ENCODE measurements around the gene FFAR4. TPM values are rescaled to one million over a fixed set of nuclear protein-coding genes. Genes with fewer than 3 reads are reported as not detected.

The FFAR4 gene
- total and polyA plus RNA-seq, 2 donors (not counting 3 experiments of a cell fraction or from before 2014, with no cell fraction given), result not detected

DNA sequence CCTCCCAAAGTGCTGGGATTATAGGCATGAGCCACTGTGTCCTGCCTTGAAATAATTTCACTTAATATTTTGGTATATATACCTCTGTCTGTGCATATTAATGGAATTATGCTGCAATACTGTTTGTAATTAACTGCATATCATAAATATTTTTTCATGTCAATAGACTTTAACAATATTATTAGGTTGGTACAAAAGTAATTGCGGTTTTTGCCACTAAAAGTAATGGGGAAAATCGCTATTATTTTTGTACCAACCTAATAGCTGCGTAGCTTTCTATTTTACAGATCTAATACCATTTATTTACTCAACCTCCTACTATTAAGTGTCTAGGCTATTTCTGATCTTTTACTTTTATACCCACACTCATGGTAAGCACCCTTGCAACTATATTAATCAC is 42.0 kb downstream of the FFAR4 start:
- no TSS peak for BruUV-seq (replicated peaks)
- ChIA-PET CTCF (no interaction called here), POLR2A (no interaction called here)
- H3K4me3 ChIP-seq (replicated peaks in 1 of 3; ENCODE audit: insufficient read depth in 1 of 3, low read depth in 1 of 3, low read length in 3 of 3), result no peak overlapping the region
- no peaks in the 10 kb centered on the region for H3K4me1 ChIP-seq (ENCODE audit: control insufficient read depth, extremely low read depth, insufficient read depth, low read length)
- no peaks in the 10 kb centered on the region for H3K79me2 ChIP-seq (ENCODE audit: control insufficient read depth, insufficient read depth, low read length)
- TF ChIP-seq MYC (IDR thresholded peaks at IDR 0.05; ENCODE audit: low read depth, low read length) (no peak), GATA2 (IDR thresholded peaks at IDR 0.05; ENCODE audit: insufficient read depth, insufficient read length, low read depth, low read length) (no peak), POLR2A (IDR thresholded peaks at IDR 0.05; ENCODE audit: low read depth, low read length) (no peak), FOS (IDR thresholded peaks at IDR 0.05; ENCODE audit: borderline replicate concordance, insufficient read depth, low read length) (no peak)
- TF ChIP-seq, protein P1, sequence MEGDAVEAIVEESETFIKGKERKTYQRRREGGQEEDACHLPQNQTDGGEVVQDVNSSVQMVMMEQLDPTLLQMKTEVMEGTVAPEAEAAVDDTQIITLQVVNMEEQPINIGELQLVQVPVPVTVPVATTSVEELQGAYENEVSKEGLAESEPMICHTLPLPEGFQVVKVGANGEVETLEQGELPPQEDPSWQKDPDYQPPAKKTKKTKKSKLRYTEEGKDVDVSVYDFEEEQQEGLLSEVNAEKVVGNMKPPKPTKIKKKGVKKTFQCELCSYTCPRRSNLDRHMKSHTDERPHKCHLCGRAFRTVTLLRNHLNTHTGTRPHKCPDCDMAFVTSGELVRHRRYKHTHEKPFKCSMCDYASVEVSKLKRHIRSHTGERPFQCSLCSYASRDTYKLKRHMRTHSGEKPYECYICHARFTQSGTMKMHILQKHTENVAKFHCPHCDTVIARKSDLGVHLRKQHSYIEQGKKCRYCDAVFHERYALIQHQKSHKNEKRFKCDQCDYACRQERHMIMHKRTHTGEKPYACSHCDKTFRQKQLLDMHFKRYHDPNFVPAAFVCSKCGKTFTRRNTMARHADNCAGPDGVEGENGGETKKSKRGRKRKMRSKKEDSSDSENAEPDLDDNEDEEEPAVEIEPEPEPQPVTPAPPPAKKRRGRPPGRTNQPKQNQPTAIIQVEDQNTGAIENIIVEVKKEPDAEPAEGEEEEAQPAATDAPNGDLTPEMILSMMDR (IDR thresholded peaks at IDR 0.05; ENCODE audit: extremely low read depth in 1 of 2, insufficient read depth in 1 of 2, low read depth in 1 of 2, low read length in 2 of 2), result no peak
- TF ChIP-seq, protein P2, sequence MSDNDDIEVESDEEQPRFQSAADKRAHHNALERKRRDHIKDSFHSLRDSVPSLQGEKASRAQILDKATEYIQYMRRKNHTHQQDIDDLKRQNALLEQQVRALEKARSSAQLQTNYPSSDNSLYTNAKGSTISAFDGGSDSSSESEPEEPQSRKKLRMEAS (IDR thresholded peaks at IDR 0.05; ENCODE audit: insufficient read depth, insufficient read length), result no peak
- intact Hi-C loops (cut with micrococcal nuclease) (no loop called here), dilution Hi-C loops (cut with MboI; ENCODE audit: extremely low pct_ligation_motif_present, low sequenced_read_pairs) (no loop called here)
- no peaks in the 10 kb centered on the region for H3K9me1 ChIP-seq (replicated peaks; ENCODE audit: control insufficient read depth, extremely low read depth, insufficient read depth, low read length)
- H3K27ac ChIP-seq (ENCODE audit: insufficient read depth, low read depth, low read length), result no peak overlapping the region
- no peak overlapping the region for H3K9ac ChIP-seq (replicated peaks; ENCODE audit: extremely low read depth, insufficient read depth, low read length)
- H4K20me1 ChIP-seq (replicated peaks; ENCODE audit: control insufficient read depth, extremely low read depth, insufficient read depth, low read length), result no peaks in the 10 kb centered on the region
- H3K27me3 ChIP-seq (ENCODE audit: control insufficient read depth in 2 of 2, insufficient read depth in 2 of 2, low read length in 2 of 2), result peaks cover 3 to 13% of the 10 kb centered on the region in 2 experiments
- no peak for FAIRE-seq
- H3K4me2 ChIP-seq (ENCODE audit: insufficient read depth, low read length), result no peak overlapping the region
- H3K9me3 ChIP-seq (replicated peaks; ENCODE audit: control insufficient read depth, insufficient read depth, low read length), result no peaks in the 10 kb centered on the region
- no peaks in the 10 kb centered on the region for H3K36me3 ChIP-seq (ENCODE audit: control insufficient read depth in 2 of 2, extremely low read depth in 1 of 2, insufficient read depth in 2 of 2, low read length in 2 of 2)
- DNase-seq (ENCODE audit: low read depth, low spot score), result no peak
- H2AFZ ChIP-seq (ENCODE audit: low read depth, low read length), result no peak overlapping the region

DNA sequence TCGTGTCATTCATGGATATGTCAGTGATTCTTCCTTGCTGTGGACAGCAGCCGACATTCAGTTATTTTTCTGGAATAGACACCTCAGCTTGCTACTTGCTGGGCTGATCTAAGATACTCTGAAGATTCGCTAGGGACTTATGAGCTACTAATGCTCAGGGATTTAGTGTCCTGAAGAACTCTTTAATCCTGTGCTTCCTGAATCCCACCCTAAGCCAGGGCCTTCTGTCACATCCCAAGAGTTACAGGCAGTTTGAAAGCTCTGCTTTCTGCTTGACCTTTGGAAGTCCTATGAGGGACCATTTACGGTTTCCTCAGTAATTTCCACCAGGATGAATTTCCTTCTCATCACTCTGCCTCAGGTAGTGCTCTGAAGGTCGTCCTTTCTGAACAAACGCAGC is 45.8 kb downstream of the FFAR4 start, which contains the start of gene PDE6C:
Gene PDE6C, plus strand, starts transcription at position 227 of the 400 bp plus-strand sequence. CDS start 189 bp downstream, outside the sequence.
- H4K20me1 ChIP-seq (replicated peaks; ENCODE audit: control insufficient read depth, extremely low read depth, insufficient read depth, low read length), result no peaks in the 10 kb centered on the region
- no peaks in the 10 kb centered on the region for H3K4me1 ChIP-seq (ENCODE audit: control insufficient read depth, extremely low read depth, insufficient read depth, low read length)
- DNase-seq (ENCODE audit: low read depth, low spot score), result no peak
- H3K4me3 ChIP-seq (replicated peaks in 1 of 3; ENCODE audit: insufficient read depth in 1 of 3, low read depth in 1 of 3, low read length in 3 of 3), result no peak within 1 kb of the TSS
- H3K79me2 ChIP-seq (ENCODE audit: control insufficient read depth, insufficient read depth, low read length), result no peaks in the 10 kb centered on the region
- no peaks in the 10 kb centered on the region for H3K9me3 ChIP-seq (replicated peaks; ENCODE audit: control insufficient read depth, insufficient read depth, low read length)
- TF ChIP-seq, protein P1 (IDR thresholded peaks at IDR 0.05; ENCODE audit: extremely low read depth in 1 of 2, insufficient read depth in 1 of 2, low read depth in 1 of 2, low read length in 2 of 2), result no peak
- TF ChIP-seq EZH2 (IDR thresholded peaks at IDR 0.05; ENCODE audit: borderline replicate concordance, low read depth, low read length, severe bottlenecking), result no peak
- TF ChIP-seq JUN (IDR thresholded peaks at IDR 0.05; ENCODE audit: borderline replicate concordance, insufficient read depth, insufficient read length, low read depth), result no peak
- TF ChIP-seq, protein P2 (IDR thresholded peaks at IDR 0.05; ENCODE audit: insufficient read depth, insufficient read length), result no peak
- TF ChIP-seq POLR2A (IDR thresholded peaks at IDR 0.05; ENCODE audit: low read depth, low read length), result no peak
- TF ChIP-seq MYC (IDR thresholded peaks at IDR 0.05; ENCODE audit: low read depth, low read length), result no peak
- no peak for TF ChIP-seq FOS (IDR thresholded peaks at IDR 0.05; ENCODE audit: borderline replicate concordance, insufficient read depth, low read length)
- no peak within 1 kb of the TSS for H3K9ac ChIP-seq (replicated peaks; ENCODE audit: extremely low read depth, insufficient read depth, low read length)
- H2AFZ ChIP-seq (ENCODE audit: low read depth, low read length), result no peak within 1 kb of the TSS
- no TSS peak for BruUV-seq (replicated peaks)
- no peak for FAIRE-seq
- H3K27me3 ChIP-seq (ENCODE audit: control insufficient read depth in 2 of 2, insufficient read depth in 2 of 2, low read length in 2 of 2), result peaks cover 2 to 5% of the 10 kb centered on the region in 2 experiments
- dilution Hi-C loops (cut with MboI; ENCODE audit: extremely low pct_ligation_motif_present, low sequenced_read_pairs), result no loop called here
- intact Hi-C loops (cut with micrococcal nuclease), result no loop called here
- no peaks in the 10 kb centered on the region for H3K9me1 ChIP-seq (replicated peaks; ENCODE audit: control insufficient read depth, extremely low read depth, insufficient read depth, low read length)
- H3K4me2 ChIP-seq (ENCODE audit: insufficient read depth, low read length), result no peak within 1 kb of the TSS
- CTCF ChIA-PET, result interaction anchor here (0.9 kb wide), 1 partner anchor 17 kb away, joined by 4 read pairs; no protein-coding TSS in a partner anchor
- H3K36me3 ChIP-seq (ENCODE audit: control insufficient read depth in 2 of 2, extremely low read depth in 1 of 2, insufficient read depth in 2 of 2, low read length in 2 of 2), result no peaks in the 10 kb centered on the region
- no peak within 1 kb of the TSS for H3K27ac ChIP-seq (ENCODE audit: insufficient read depth, low read depth, low read length)
- POLR2A ChIA-PET, result no interaction called here
